ENCODE results near the gene FZD1. TPM values are rescaled to one million over a fixed set of nuclear protein-coding genes. Genes with fewer than 3 reads are reported as not detected.
A peak's percentile ranks its signal among the peaks of the same experiment; 100 is the strongest.

Gene FZD1
- total and polyA plus RNA-seq, 10 of the 15 experiments (the other 5 are each of a cell fraction or from before 2014, with no cell fraction given): 0.07 to 0.56 (median 0.18) TPM

- TF ChIP-seq ZSCAN29 (IDR thresholded peaks at IDR 0.05) (peak; percentile 95), ZBTB4 (CRISPR knock-in tag; IDR thresholded peaks at IDR 0.05) (no peak), EED (IDR thresholded peaks at IDR 0.05; ENCODE audit: low read depth) (peak; percentile 59), ASH2L (IDR thresholded peaks at IDR 0.05; ENCODE audit: borderline replicate concordance, low read depth) (no peak), ESRRA (IDR thresholded peaks at IDR 0.05; ENCODE audit: low read length) (no peak), BCL11A (IDR thresholded peaks at IDR 0.05; ENCODE audit: low read depth, low read length) (no peak), RAD51 (IDR thresholded peaks at IDR 0.05) (no peak), MEF2B (IDR thresholded peaks at IDR 0.05; ENCODE audit: partially characterized antibody, poor library complexity, severe bottlenecking) (no peak), TCF7 (IDR thresholded peaks at IDR 0.05; ENCODE audit: borderline replicate concordance) (no peak), EZH2 (IDR thresholded peaks at IDR 0.05; ENCODE audit: borderline replicate concordance, control insufficient read depth, low read depth, low read length) (no peak), MLLT1 (IDR thresholded peaks at IDR 0.05) (peak; percentile 99), SMAD1 (IDR thresholded peaks at IDR 0.05; ENCODE audit: low read depth, partially characterized antibody) (no peak), ZNF274 (IDR thresholded peaks at IDR 0.05; ENCODE audit: insufficient read depth, insufficient read length) (no peak), SMC3 (IDR thresholded peaks at IDR 0.05; ENCODE audit: borderline replicate concordance, low read length) (no peak), YBX1 (IDR thresholded peaks at IDR 0.05) (no peak), SREBF2 (IDR thresholded peaks at IDR 0.05; ENCODE audit: low read length) (no peak), YY1 (IDR thresholded peaks at IDR 0.05; ENCODE audit: low read depth, low read length) (peak; percentile 82), FOXM1 (IDR thresholded peaks at IDR 0.05; ENCODE audit: low read depth, low read length) (no peak), NBN (IDR thresholded peaks at IDR 0.05) (peak; percentile 90), ZNF687 (IDR thresholded peaks at IDR 0.05) (no peak), SRF (IDR thresholded peaks at IDR 0.05; ENCODE audit: low read depth in 2 of 2, low read length in 2 of 2) (no peak), CEBPB (IDR thresholded peaks at IDR 0.05; ENCODE audit: borderline replicate concordance in 1 of 2, low read depth in 2 of 2, low read length in 2 of 2) (no peak), IKZF2 (IDR thresholded peaks at IDR 0.05) (peak; percentile 42 to 71)
These were observed at the start of gene FZD1 (continued) for GRCh38 chr7:91264046-91264923.
